Measurements from ENCODE around the gene LGALS7. TPM values are rescaled to one million over a fixed set of nuclear protein-coding genes. Genes with fewer than 3 reads are reported as not detected.
A peak's percentile ranks its signal among the peaks of the same experiment; 100 is the strongest.

Gene LGALS7
- polyA plus RNA-seq, 1 donor from 2014 or later: not detected

GRCh38 chr19:38723606-38723965, 49.7 kb downstream of the LGALS7 start:
- no peaks in the 10 kb centered on the region for H3K9me3 Mint-ChIP-seq
- H3K36me3 Mint-ChIP-seq: no peaks in the 10 kb centered on the region
- H3K4me3 Mint-ChIP-seq: no peak overlapping the region

GRCh38 chr19:38722947-38723605, 50.2 kb downstream of the LGALS7 start:
- no peak overlapping the region for H3K27ac Mint-ChIP-seq
- no peaks in the 10 kb centered on the region for H3K36me3 Mint-ChIP-seq
- H3K9me3 Mint-ChIP-seq: no peaks in the 10 kb centered on the region
- no peak overlapping the region for H3K4me3 Mint-ChIP-seq
- no peaks in the 10 kb centered on the region for H3K27me3 Mint-ChIP-seq
- H3K4me1 Mint-ChIP-seq: no peaks in the 10 kb centered on the region

More at GRCh38 chr19:38723606-38723965, 49.7 kb downstream of the LGALS7 start:
- Mint-ChIP-seq H3K4me1 (no peaks in the 10 kb centered on the region), H3K27me3 (no peaks in the 10 kb centered on the region), H3K27ac (no peak overlapping the region)

GRCh38 chr19:38721979-38722773, 51.1 kb downstream of the LGALS7 start:
- Mint-ChIP-seq H3K4me1 (no peaks in the 10 kb centered on the region), H3K27me3 (no peaks in the 10 kb centered on the region), H3K4me3 (no peak overlapping the region), H3K9me3 (no peaks in the 10 kb centered on the region), H3K36me3 (no peaks in the 10 kb centered on the region), H3K27ac (peak overlapping the region in 1 of 3 donors; percentile 86)

- Mint-ChIP-seq H3K36me3 (no peaks in the 10 kb centered on the region), H3K27ac (no peak overlapping the region)
Observed at GRCh38 chr19:38721496-38721895, 51.8 kb downstream of the LGALS7 start.

More at GRCh38 chr19:38721496-38721895, 51.8 kb downstream of the LGALS7 start:
- H3K9me3 Mint-ChIP-seq: no peaks in the 10 kb centered on the region
- H3K4me1 Mint-ChIP-seq: no peaks in the 10 kb centered on the region
- H3K27me3 Mint-ChIP-seq: no peaks in the 10 kb centered on the region
- no peak overlapping the region for H3K4me3 Mint-ChIP-seq

Other genes with a start within 250 kb of the LGALS7 start
- 250 TPM for gene MAP4K1, start 155.6 kb downstream of the LGALS7 start, polyA plus RNA-seq
- 371 TPM for gene EIF3K, start 154.3 kb downstream of the LGALS7 start, polyA plus RNA-seq
- 21.8 TPM for gene ACTN4, start 125.9 kb downstream of the LGALS7 start, polyA plus RNA-seq
- 31.6 TPM for gene CAPN12, start 29.0 kb downstream of the LGALS7 start, polyA plus RNA-seq
- gene LGALS7B, start 15.7 kb upstream of the LGALS7 start, polyA plus RNA-seq: not detected
- not detected for gene LGALS4, start 39.4 kb upstream of the LGALS7 start, polyA plus RNA-seq
- 307 TPM for gene ECH1, start 58.3 kb upstream of the LGALS7 start, polyA plus RNA-seq
- gene HNRNPL, start 76.5 kb upstream of the LGALS7 start, polyA plus RNA-seq: 78.9 TPM
- gene RINL, start 104.8 kb upstream of the LGALS7 start, polyA plus RNA-seq: 61.3 TPM
- 45.5 TPM for gene SIRT2, start 126.1 kb upstream of the LGALS7 start, polyA plus RNA-seq
- 18.2 TPM for gene NFKBIB, start 126.5 kb upstream of the LGALS7 start, polyA plus RNA-seq
- not detected for gene CCER2, start 138.7 kb upstream of the LGALS7 start, polyA plus RNA-seq
- gene SARS2, start 157.2 kb upstream of the LGALS7 start, polyA plus RNA-seq: 21.7 TPM
- gene MRPS12, start 157.4 kb upstream of the LGALS7 start, polyA plus RNA-seq: 75.4 TPM
- gene FBXO17, start 202.2 kb upstream of the LGALS7 start, polyA plus RNA-seq: not detected